Transverse colon (tissue), 4 donors: ENCODE measurements around the gene CEP70. TPM values are rescaled to one million over a fixed set of nuclear protein-coding genes. Genes with fewer than 3 reads are reported as not detected.

Experiments
- DNase-seq: peaks from one replicate; pipeline ENCODE4 v3.0.0-alpha.2; 2019
- H3K27ac ChIP-seq, 4 donors: fragments of 200-600 bp; sonication (generic); 2 replicates each; pipeline ENCODE4 v1.5.1; 2016 to 2018; ENCODE audit warnings: inconsistent platforms in 4 of 4
- H3K27me3 ChIP-seq: fragments of 200-600 bp; sonication (generic); 2 replicates; pipeline ENCODE4 v1.5.1; 2017; ENCODE audit warnings: inconsistent platforms
- H3K36me3 ChIP-seq, 4 donors: fragments of 200-600 bp; sonication (generic); 2 replicates each; pipeline ENCODE4 v1.5.1; 2017 to 2019; ENCODE audit warnings: inconsistent platforms in 4 of 4
- H3K4me1 ChIP-seq, 4 donors: fragments of 200-600 bp; sonication (generic); 2 replicates each; pipeline ENCODE4 v1.5.1; 2017 to 2020; ENCODE audit warnings: inconsistent platforms in 4 of 4
- H3K4me3 ChIP-seq, 4 donors: fragments of 200-600 bp; sonication (generic); 1 replicate in 1 of 4; 2 replicates in 3 of 4; pipeline versions ENCODE4 v1.5.1 to v1.6.1; 2017 to 2019; ENCODE audit warnings: inconsistent platforms in 4 of 4
- H3K9me3 ChIP-seq, 2 donors: fragments of 200-600 bp; sonication (generic); 2 replicates each; pipeline ENCODE4 v1.5.1; 2017 to 2019; ENCODE audit warnings: inconsistent platforms in 2 of 2
- EP300 ChIP-seq: sonication (generic); formaldehyde crosslinking; IDR thresholded peaks from one replicate; pipeline ENCODE4 v1.6.1; 2017; ENCODE audit warnings: antibody characterized with exemption, low read depth
- POLR2A ChIP-seq: fragments of 450-650 bp; IDR thresholded peaks from one replicate; pipeline ENCODE4 v1.6.1; 2016; ENCODE audit warnings: antibody characterized with exemption, mild to moderate bottlenecking, moderate library complexity
- POLR2AphosphoS5 ChIP-seq, 3 donors: sonication (generic); formaldehyde crosslinking; IDR thresholded peaks; one replicate each; pipeline ENCODE4 v1.6.1; 2016; ENCODE audit warnings: antibody characterized with exemption in 3 of 3
- WGBS, 2 donors: methylation state at CpG; one replicate each; pipeline ENCODE4 v1.1.5; 2018; ENCODE audit warnings: low coverage in 1 of 2; 5-methylcytosine and 5-hydroxymethylcytosine counted together
- in situ Hi-C, 4 donors: fragments of 200-750 bp; cut with MboI; loops; one replicate each; pipeline versions ENCODE4 v1.15.0 to v1.15.1; 2017; ENCODE audit warnings: low sequenced_read_pairs in 3 of 4, low pct_ligation_motif_present in 1 of 4, low pct_unique_long_range_greater_than_20kb in 1 of 4
- intact Hi-C: fragments of 100-400 bp; cut with DNase I; formaldehyde crosslinking; loops from one replicate; pipeline ENCODE4 v1.15.1; 2023; ENCODE audit warnings: low total_unique reads
- total RNA-seq, 4 donors: library from RNA; depleted of rRNA; stranded (reverse); fragments of >200 nt; gene quantifications; one replicate each; pipeline ENCODE4 v1.1.0, GENCODE V29; 2016
- TF ChIP-seq, protein P1 (sequence below), 5 experiments: fragments of 200-600 bp in 3 of 5; fragments of 450-650 bp in 2 of 5; sonication (generic) in 3 of 5; IDR thresholded peaks; 1 replicate in 2 of 5; 2 replicates in 3 of 5; pipeline ENCODE4 v1.5.1; 2016 to 2017; ENCODE audit warnings: antibody characterized with exemption in 5 of 5, inconsistent platforms in 3 of 5, mild to moderate bottlenecking in 2 of 5, moderate library complexity in 1 of 5

Gene CEP70
- total RNA-seq, 4 donors from 2014 or later = 4.1 to 46.8 (median 22.6) TPM

DNA sequence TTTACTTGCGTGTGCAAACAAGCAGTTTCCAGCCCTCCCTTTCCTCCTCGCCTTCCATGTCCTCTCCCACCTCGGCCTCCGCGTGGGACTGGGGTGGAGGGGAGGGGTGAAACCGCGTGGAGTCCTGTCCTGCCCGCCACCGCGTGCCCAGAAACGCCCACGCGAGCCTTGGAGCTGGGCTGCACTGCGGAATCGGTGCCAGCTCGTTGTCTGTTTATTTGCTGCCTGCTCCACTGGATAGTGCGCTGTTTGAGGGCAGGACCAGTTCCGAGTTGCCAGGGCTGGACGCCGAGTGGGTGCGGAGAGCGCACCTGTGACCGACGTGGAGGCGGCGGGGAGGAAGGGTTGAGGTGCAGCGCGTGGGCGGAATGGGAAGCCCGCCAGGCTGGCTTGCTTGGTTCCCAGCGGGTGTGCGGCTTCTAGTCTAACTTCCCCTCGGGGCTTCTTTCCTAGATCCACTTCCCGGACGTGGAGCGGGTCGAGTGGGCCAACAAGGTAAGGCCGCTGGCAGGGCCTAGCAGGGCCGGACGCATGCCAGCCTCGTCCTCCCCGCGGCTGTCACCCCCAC lies 142.4 kb downstream of the CEP70 start:
- in situ Hi-C loops = no loop called here
- 40 to 93% methylated on average over 1 to 43 of the region's 43 CpGs for WGBS, 2 donors
- DNase-seq = no peak

DNA sequence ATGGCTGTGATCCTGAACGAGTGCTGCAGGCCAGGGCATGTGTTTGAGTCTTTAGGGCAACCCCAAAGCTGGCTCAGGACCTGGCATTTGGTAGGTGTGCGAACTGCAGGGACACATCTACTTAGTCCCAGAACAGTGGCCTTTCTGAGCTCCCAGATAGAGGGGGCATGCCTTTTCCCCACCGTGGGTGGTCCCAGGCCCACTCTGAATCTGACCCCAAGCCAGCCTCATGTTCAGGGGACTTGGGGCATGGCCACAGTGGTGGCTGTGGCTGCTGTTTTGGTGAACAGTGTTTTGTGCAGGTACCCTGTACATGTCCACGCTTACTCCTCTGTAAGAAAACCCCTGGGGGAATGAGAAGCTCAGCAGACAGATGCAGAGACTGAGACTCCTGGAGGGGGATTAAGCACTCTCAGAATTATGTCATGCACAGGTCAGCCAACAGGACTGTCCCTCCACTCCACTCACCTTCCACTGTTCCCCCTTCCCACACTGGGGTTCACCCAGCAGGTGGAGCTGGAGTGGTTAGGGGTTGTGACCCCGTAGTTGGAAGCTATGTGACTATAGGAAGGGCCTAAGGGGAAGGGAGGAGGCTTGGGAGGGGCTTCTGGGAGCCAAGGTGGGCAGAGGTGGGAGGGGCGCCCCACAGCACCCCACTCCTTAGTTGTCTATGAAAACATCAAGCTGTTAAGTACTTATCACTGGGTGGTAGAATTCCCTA lies 143.2 kb downstream of the CEP70 start:
- no peak overlapping the region for H3K27ac ChIP-seq
- in situ Hi-C loops (no loop called here), intact Hi-C loops (no loop called here)
- no peak for DNase-seq
- H3K27me3 ChIP-seq = no peaks in the 10 kb centered on the region
- no peaks in the 10 kb centered on the region for H3K4me1 ChIP-seq
- 72 to 100% methylated on average over 1 to 6 of the region's 6 CpGs for WGBS, 2 donors
- H3K9me3 ChIP-seq = no peaks in the 10 kb centered on the region
- TF ChIP-seq, protein P1, sequence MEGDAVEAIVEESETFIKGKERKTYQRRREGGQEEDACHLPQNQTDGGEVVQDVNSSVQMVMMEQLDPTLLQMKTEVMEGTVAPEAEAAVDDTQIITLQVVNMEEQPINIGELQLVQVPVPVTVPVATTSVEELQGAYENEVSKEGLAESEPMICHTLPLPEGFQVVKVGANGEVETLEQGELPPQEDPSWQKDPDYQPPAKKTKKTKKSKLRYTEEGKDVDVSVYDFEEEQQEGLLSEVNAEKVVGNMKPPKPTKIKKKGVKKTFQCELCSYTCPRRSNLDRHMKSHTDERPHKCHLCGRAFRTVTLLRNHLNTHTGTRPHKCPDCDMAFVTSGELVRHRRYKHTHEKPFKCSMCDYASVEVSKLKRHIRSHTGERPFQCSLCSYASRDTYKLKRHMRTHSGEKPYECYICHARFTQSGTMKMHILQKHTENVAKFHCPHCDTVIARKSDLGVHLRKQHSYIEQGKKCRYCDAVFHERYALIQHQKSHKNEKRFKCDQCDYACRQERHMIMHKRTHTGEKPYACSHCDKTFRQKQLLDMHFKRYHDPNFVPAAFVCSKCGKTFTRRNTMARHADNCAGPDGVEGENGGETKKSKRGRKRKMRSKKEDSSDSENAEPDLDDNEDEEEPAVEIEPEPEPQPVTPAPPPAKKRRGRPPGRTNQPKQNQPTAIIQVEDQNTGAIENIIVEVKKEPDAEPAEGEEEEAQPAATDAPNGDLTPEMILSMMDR (IDR thresholded peaks at IDR 0.05) = no peak
- no peaks in the 10 kb centered on the region for H3K36me3 ChIP-seq
- H3K4me3 ChIP-seq = no peak overlapping the region

More for the DNA sequence above, 142.4 kb downstream of the CEP70 start:
- Histone ChIP-seq H3K9me3 (no peaks in the 10 kb centered on the region), H3K36me3 (no peaks in the 10 kb centered on the region), H3K4me3 (no peak overlapping the region), H3K27me3 (no peaks in the 10 kb centered on the region), H3K4me1 (no peaks in the 10 kb centered on the region), H3K27ac (no peak overlapping the region)
- intact Hi-C loops = no loop called here
- TF ChIP-seq POLR2A = no peak
- TF ChIP-seq EP300 = no peak
- TF ChIP-seq, protein P1 (IDR thresholded peaks at IDR 0.05) = no peak
- no peak for TF ChIP-seq POLR2AphosphoS5 (IDR thresholded peaks at IDR 0.05)

DNA sequence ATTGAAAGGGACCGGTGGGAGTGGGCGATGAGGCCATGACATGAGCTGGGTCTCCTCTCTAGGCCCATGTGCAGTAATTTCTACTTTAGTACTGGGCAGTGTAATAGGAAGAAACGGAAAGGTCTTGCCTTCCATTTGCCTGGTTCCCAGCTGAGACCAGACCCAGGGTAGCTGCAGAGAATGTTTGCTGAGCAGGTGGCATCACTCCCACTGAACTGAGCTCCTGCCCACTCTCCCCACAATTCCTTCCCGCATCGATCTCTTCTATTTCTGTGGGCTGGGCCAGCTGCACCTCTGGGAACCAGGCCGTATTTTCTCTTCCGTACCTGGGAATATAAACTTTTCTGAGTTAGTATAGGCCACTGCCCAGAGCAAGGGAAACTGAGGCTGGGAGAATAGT lies 143.9 kb downstream of the CEP70 start:
- no peak for DNase-seq
- in situ Hi-C loops = no loop called here

DNA sequence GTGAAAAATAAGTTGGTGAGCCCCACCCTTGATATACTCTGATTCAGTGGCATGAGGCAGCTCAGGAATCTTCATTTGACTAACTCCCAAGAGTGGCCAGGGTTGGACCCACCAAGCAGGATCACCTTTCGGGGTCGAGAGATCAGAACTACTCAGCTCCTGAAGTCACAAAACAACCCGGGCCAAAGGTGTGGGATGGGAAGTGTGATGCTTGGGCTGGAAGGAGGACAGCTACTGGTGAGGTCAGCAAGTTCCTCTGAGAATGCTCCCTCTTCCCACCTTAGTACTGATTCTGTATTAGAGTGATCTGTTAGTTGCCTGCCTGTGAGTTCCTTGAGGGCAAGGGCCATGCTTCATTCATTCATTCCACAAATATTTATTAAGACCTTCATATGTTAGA lies 144.6 kb downstream of the CEP70 start:
- TF ChIP-seq EP300 = no peak
- TF ChIP-seq, protein P1 (IDR thresholded peaks at IDR 0.05) = no peak
- TF ChIP-seq POLR2AphosphoS5 (IDR thresholded peaks at IDR 0.05) = no peak
- TF ChIP-seq POLR2A = no peak
- intact Hi-C loops = no loop called here
- Histone ChIP-seq H3K27me3 (no peaks in the 10 kb centered on the region), H3K27ac (no peak overlapping the region), H3K36me3 (no peaks in the 10 kb centered on the region), H3K4me1 (no peaks in the 10 kb centered on the region), H3K4me3 (no peak overlapping the region), H3K9me3 (no peaks in the 10 kb centered on the region)
- in situ Hi-C loops = no loop called here
- 95% methylated on average over 3 of the region's 3 CpGs; no CpG with 5 or more reads in 1 of the 2 donors for WGBS, 2 donors
- DNase-seq = no peak

More for the DNA sequence above, 143.9 kb downstream of the CEP70 start:
- intact Hi-C loops = no loop called here
- Histone ChIP-seq H3K9me3 (no peaks in the 10 kb centered on the region), H3K36me3 (no peaks in the 10 kb centered on the region), H3K27ac (no peak overlapping the region), H3K4me1 (no peaks in the 10 kb centered on the region), H3K27me3 (no peaks in the 10 kb centered on the region), H3K4me3 (no peak overlapping the region)
- TF ChIP-seq, protein P1 (IDR thresholded peaks at IDR 0.05) = no peak
- TF ChIP-seq EP300 (no peak), POLR2AphosphoS5 (IDR thresholded peaks at IDR 0.05) (no peak), POLR2A (no peak)
- WGBS, 2 donors = 95 to 100% methylated on average over 3 to 7 of the region's 7 CpGs
